ENCODE data around the gene TEKT2.

GRCh38 chr1:36089393-36090121 is 5.7 kb downstream of the TEKT2 start:
- TF ChIP-seq TAF1 (IDR thresholded peaks at IDR 0.05; ENCODE audit: borderline replicate concordance, low read depth, low read length) (no peak), POLR2A (IDR thresholded peaks at IDR 0.05; ENCODE audit: low read depth, low read length) (no peak; the same call in 1 of the 2 replicates)

Data from GM12892 (cell line).